ENCODE data around the gene RTF1. TPM values are rescaled to one million over a fixed set of nuclear protein-coding genes. Genes with fewer than 3 reads are reported as not detected.
"Not testable (repeated sequence)": the region's sequence is repeated elsewhere in the genome, so short reads cannot be mapped to it uniquely, and the experiment has no call there.

Gene RTF1
- total RNA-seq: 40.5 TPM

DNA sequence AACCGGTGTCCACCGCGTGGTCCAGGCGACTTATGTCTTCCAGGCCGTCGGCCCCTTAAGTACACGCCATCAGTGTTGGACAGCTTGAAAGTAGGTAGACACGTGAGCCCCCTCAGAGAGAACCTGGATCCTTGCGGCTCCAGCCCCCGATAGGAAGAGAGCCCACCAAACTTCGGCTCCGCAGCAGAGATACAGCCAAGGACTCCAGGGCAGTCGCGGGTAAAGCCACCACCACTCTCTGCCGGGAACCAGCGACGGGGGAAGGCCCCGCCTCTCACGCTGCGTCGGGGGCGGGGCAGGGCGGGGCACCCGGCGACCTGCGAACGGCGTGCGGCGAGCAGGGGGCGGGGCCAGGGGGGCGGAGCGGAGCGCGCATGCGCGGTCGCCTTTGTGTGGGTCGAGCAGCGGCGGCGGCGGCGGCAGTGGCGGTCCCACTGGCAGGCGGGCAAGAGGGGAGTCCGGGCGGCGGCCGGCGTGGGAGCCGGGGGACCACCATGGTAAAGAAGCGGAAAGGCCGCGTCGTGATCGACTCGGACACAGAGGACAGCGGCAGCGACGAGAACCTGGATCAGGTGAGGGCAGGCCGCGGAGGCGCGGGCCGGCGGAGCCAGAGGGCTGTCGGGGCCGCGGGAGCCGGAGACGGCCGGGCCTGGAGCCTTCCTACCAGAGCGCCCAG is at the start of gene RTF1:
RTF1 (plus strand) TSS at position 354 of the 676 bp plus-strand sequence; CDS start at position 375, 21 bp downstream.
- H3K4me1 ChIP-seq (ENCODE audit: insufficient read depth, low read length): peaks cover 28% of the 10 kb centered on the region
- peak within 1 kb of the TSS; percentile 95 for H3K4me3 ChIP-seq (ENCODE audit: low read length)

DNA sequence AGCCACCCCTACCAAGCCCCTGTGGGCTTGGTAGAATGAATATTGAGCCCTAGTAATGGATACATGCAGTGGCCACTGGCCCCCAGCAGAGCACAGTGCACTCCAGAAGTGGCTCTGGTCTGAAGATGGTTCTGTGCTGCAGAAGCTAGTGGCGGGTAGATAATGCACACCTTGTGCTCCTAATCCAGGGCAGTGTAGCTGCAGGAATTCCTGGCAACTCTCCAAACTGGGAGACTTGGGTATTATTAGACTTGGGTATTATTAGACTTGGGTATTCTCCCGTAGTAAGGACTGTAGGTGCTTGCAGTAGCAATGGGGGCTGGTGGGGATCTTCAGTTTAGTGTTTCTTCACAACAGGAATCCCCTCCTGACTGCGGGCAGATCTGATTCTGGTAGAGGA is 49.5 kb upstream of the RTF1 start:
- Histone ChIP-seq H3K4me3 (ENCODE audit: low read length) (no peak overlapping the region), H3K27me3 (ENCODE audit: insufficient read depth, low read length) (no peaks in the 10 kb centered on the region)

More for the DNA sequence above, at the start of gene RTF1:
- H3K27me3 ChIP-seq (ENCODE audit: insufficient read depth, low read length): no peaks in the 10 kb centered on the region
- no peaks in the 10 kb centered on the region for H3K9me3 ChIP-seq (ENCODE audit: low read depth, low read length)

DNA sequence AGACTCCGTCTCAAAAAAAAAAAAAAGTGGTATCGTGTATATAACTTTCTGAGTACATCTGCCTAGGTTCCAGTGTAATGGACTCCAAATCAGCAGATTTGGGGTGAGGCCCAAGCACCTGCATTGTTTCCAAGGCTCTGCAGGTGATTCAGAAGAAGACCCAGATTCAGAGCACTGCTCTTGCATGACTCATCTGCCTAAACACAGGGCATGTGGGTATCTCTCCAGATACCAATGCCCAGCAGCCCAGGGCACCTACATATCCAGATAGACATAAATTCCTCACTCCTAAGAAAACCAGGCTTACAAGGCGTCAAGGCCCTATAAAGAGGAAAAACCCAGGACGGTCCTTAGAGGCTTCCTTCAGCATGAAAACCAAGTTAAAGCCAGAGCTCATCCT is 38.9 kb upstream of the RTF1 start:
- Histone ChIP-seq H3K9me3 (ENCODE audit: low read depth, low read length) (no peaks in the 10 kb centered on the region), H3K4me1 (ENCODE audit: insufficient read depth, low read length) (peaks cover 9% of the 10 kb centered on the region), H3K4me3 (ENCODE audit: low read length) (no peak overlapping the region), H3K27me3 (ENCODE audit: insufficient read depth, low read length) (no peaks in the 10 kb centered on the region)

More for the DNA sequence above, 49.5 kb upstream of the RTF1 start:
- no peaks in the 10 kb centered on the region for H3K4me1 ChIP-seq (ENCODE audit: insufficient read depth, low read length)
- H3K9me3 ChIP-seq (ENCODE audit: low read depth, low read length): no peaks in the 10 kb centered on the region

DNA sequence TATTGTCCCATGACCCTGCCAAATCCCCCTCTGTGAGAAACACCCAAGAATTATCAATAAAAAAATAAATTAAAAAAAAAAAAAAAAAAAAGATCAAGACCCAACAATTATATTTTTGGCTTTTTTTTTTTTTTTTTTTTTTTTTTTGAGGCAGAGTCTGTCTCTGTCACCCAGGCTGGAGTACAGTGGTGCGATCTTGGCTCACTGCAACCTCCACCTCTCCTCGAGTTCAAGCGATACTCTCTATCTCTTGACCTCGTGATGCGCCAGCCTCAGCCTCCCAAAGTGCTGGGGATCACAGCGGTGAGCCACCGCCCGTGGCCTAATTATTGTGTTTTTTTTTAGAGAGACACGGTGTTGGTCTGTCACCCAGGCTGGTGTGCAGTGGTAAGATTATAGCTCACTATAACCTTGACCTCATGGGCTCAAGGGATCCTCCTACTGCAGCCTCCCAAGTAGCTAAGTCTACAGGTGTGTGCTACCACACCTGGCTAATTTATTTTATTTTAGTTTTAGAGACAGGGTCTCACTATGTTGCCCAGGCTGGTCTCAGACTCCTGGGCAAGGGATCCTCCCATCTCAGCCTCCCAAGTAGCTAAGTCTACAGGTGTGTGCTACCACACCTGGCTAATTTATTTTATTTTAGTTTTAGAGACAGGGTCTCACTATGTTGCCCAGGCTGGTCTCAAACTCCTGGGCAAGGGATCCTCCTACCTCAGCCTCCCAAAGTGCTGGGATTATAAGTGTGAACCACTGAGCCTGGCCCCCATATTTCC is 32.7 kb upstream of the RTF1 start:
- not testable (repeated sequence) for H3K9me3 ChIP-seq (ENCODE audit: low read depth, low read length); H3K4me1 ChIP-seq (ENCODE audit: insufficient read depth, low read length); H3K4me3 ChIP-seq (ENCODE audit: low read length); H3K27me3 ChIP-seq (ENCODE audit: insufficient read depth, low read length)

DNA sequence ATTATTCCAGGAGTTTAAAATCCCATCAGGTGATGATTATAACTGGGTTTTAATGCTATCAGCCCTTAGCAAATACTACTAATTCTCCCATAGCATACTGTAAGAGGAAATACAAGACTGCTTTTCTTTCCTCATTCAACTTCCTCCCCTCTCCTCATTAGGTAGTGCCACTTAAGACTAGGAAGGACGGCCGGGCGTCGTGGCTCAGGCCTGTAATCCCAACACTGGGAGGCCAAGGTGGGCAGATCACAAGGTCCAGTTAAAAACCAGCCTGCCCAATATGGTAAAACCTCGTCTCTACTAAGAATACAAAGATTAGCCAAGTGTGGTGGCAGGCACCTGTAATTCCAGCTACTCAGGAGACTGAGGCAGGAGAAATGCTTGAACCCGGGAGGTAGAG is 29.2 kb upstream of the RTF1 start:
- Histone ChIP-seq H3K4me3 (ENCODE audit: low read length) (no peak overlapping the region), H3K9me3 (ENCODE audit: low read depth, low read length) (no peaks in the 10 kb centered on the region), H3K27me3 (ENCODE audit: insufficient read depth, low read length) (no peaks in the 10 kb centered on the region), H3K4me1 (ENCODE audit: insufficient read depth, low read length) (peaks cover 4% of the 10 kb centered on the region)

DNA sequence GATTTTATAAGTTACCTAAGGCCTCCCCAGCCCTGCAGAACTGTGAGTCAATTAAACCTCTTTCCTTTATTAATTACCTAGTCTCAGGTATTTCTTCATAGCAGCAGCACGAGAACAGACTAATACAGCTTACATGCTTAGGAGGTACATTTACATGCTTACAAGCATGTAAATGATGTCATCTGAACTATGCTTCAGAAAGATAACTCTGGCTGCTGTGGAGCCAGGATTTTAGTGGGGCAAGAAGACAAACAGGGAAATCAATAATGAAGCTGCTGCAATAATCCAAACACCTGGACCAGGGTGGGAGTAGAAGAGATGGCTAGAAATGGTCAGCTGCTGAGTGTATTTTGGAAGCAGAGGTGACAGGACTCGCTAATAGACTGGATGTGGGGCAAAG is 24.2 kb upstream of the RTF1 start:
- Histone ChIP-seq H3K4me1 (ENCODE audit: insufficient read depth, low read length) (peaks cover 14% of the 10 kb centered on the region), H3K4me3 (ENCODE audit: low read length) (no peak overlapping the region), H3K27me3 (ENCODE audit: insufficient read depth, low read length) (no peaks in the 10 kb centered on the region), H3K9me3 (ENCODE audit: low read depth, low read length) (no peaks in the 10 kb centered on the region)

DNA sequence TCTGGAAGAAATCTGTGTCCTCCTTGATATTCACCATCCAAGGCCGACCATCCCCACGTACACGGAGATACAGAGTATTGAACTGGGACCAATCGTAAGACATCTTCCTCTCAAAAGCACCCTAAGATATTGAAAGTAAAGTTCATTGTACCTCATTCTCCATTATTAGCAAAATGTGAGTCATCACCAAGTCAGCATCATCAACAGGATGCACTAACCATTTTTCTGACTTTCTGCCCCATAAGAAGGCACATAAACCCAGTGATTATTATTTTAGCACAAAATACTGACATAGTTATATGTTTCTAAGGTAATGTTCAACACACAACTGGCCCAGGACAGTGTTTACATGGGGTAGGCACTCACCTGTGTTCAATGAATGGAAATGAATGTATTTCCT is 22.0 kb upstream of the RTF1 start:
- Histone ChIP-seq H3K4me1 (ENCODE audit: insufficient read depth, low read length) (peaks cover 11% of the 10 kb centered on the region), H3K27me3 (ENCODE audit: insufficient read depth, low read length) (no peaks in the 10 kb centered on the region), H3K9me3 (ENCODE audit: low read depth, low read length) (no peaks in the 10 kb centered on the region), H3K4me3 (ENCODE audit: low read length) (no peak overlapping the region)

DNA sequence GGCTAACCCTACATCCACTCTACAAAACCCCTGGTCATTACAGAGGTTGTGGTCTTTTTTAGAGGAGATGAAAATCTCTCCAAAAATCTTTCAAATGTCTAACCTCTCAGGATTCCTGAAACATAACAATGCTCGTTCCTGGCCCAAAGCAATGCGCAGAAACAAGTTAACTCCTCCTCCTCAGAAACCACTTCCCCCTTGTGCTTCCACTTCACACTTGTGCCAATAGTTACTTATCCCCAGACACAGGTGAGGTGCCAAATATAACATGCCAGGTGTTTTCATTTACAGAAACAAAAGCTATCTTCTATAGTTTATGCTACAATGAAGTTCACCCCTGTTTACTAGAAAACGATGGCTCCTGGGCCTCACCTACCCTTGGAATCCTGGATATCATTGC is 20.8 kb upstream of the RTF1 start:
- Histone ChIP-seq H3K4me1 (ENCODE audit: insufficient read depth, low read length) (peaks cover 14% of the 10 kb centered on the region), H3K27me3 (ENCODE audit: insufficient read depth, low read length) (no peaks in the 10 kb centered on the region), H3K9me3 (ENCODE audit: low read depth, low read length) (no peaks in the 10 kb centered on the region), H3K4me3 (ENCODE audit: low read length) (no peak overlapping the region)

DNA sequence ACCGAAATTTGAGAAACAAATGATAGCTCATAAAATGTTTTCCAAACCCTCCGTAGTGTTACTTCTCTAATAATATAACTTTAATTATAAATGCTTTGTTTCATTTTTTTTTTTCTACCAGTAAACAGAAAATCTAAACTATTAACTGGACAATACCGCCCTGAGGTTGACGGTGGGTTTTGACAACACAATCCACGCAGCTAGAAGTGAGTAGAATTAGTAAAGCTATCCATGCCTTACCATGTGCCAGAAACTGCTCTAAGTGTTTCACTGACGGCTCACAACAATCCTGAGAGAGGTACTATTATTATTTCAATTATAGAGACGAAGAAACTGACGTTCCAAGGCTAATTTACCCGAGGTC is 15.0 kb upstream of the RTF1 start:
- peak overlapping the region; percentile 70 for H3K4me3 ChIP-seq (ENCODE audit: low read length)

DNA sequence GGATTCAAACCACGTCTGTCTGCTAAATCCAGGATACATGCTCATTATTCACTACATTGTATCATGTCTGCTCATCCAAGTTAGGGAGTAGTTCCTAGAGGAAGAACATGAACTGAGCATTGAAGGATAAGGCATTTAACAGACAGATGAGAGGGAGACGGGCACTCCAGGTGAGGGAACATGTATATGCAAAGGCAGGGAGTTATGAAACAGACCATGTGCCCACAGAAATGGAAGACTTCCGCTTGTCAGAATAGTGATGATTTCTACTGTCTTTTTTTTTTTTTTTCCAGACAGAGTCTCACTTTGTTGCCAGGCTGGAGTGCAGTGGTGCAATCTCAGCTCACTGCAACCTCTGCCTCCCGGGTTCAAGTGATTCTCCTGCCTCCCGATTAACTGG is 9.6 kb upstream of the RTF1 start:
- no peaks in the 10 kb centered on the region for H3K27me3 ChIP-seq (ENCODE audit: insufficient read depth, low read length)
- H3K4me3 ChIP-seq (ENCODE audit: low read length): no peak overlapping the region
- H3K4me1 ChIP-seq (ENCODE audit: insufficient read depth, low read length): peaks cover 55% of the 10 kb centered on the region
- H3K9me3 ChIP-seq (ENCODE audit: low read depth, low read length): no peaks in the 10 kb centered on the region

More for the DNA sequence above, 15.0 kb upstream of the RTF1 start:
- Histone ChIP-seq H3K9me3 (ENCODE audit: low read depth, low read length) (no peaks in the 10 kb centered on the region), H3K4me1 (ENCODE audit: insufficient read depth, low read length) (peaks cover 30% of the 10 kb centered on the region), H3K27me3 (ENCODE audit: insufficient read depth, low read length) (no peaks in the 10 kb centered on the region)

DNA sequence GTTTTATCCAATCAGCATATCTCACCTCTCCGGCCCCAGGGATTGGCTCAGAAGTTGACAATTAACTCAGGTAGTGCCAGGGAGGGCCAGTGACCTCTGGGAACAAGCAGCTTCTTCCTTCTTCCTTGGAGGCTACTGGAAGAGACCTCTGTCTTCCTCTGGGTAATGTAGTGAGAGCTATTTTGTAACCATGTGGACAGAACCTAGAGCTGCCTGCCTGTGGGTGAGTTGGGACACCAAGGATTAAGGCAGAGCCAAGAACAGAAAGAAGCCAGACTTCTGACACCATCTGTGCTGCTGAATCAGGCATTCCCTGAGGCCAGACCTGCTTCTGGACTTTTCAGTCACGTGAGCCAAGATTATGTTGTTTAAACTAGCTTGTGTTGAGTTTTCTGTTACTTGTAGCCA is 8.7 kb upstream of the RTF1 start:
- peaks cover 51% of the 10 kb centered on the region for H3K4me1 ChIP-seq (ENCODE audit: insufficient read depth, low read length)

DNA sequence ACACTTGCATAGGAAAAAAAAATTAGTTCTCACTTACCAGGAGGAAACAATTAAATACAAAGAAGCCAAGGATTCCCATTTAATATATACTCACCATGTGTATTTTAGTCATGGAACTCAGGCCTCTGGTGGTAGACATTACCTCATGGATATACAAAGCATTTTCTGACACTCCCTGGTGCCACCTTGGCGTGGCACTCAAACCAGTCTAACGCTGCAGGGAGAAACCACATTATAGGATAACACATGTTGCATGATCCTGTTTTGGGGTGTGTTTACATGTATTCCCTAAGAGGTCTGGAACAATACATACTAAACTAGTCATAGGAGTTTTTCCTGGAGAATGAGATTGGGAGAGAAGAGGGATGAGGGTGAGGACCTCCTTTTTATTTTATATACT is 5.9 kb upstream of the RTF1 start:
- Histone ChIP-seq H3K9me3 (ENCODE audit: low read depth, low read length) (no peaks in the 10 kb centered on the region), H3K4me1 (ENCODE audit: insufficient read depth, low read length) (peaks cover 44% of the 10 kb centered on the region), H3K4me3 (ENCODE audit: low read length) (no peak overlapping the region), H3K27me3 (ENCODE audit: insufficient read depth, low read length) (no peaks in the 10 kb centered on the region)

More for the DNA sequence above, 8.7 kb upstream of the RTF1 start:
- Histone ChIP-seq H3K9me3 (ENCODE audit: low read depth, low read length) (no peaks in the 10 kb centered on the region), H3K27me3 (ENCODE audit: insufficient read depth, low read length) (no peaks in the 10 kb centered on the region), H3K4me3 (ENCODE audit: low read length) (no peak overlapping the region)

DNA sequence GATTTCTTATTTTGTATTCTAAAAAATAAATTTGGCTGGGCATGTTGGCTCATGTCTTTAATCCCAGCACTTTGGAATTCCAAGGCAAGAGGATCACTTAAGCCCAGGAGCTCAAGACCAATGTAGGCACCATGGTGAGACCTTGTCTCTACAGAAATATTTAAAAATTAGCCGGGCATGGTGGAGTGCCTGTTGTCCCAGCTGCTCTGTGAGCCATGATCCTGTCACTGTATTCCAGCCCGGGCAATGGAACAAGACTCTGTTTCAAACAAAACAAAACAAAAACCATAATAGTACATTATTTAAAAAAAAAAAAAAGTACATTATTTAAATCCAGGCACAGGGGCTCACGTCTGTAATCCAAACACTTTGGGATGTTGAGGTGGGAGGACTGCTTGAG is 5.5 kb upstream of the RTF1 start:
- H3K4me3 ChIP-seq (ENCODE audit: low read length): no peak overlapping the region
- H3K9me3 ChIP-seq (ENCODE audit: low read depth, low read length): no peaks in the 10 kb centered on the region
- peaks cover 48% of the 10 kb centered on the region for H3K4me1 ChIP-seq (ENCODE audit: insufficient read depth, low read length)
- H3K27me3 ChIP-seq (ENCODE audit: insufficient read depth, low read length): no peaks in the 10 kb centered on the region

DNA sequence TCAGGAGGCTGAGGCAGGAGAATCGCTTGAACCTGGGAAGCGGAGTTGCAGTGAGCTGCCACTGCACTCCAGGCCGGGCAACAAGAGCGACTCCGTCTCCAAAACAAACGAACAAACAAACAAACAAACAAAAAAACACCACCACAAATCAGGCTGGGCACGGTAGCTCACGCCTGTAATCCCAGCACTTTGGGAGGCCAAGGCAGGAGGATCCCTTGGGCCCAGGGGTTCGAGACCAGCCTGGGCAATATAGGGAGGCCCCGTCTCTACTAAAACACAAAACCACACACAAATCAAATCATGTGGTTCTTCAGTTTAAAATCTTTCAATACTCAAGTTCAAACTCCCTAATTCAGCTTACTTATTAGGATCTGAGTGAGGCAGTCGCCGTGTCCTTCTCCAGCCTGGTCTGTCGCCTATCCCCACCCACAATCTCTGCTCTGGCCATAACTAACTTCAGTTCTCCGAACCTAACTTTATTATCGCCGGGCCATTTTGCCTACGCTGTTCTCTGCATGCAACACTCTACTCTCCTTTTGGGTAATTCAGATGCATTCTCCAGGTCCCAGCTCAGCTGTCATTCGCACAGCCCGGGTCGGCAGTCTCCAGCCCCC is 660 bp upstream of the RTF1 start:
- Histone ChIP-seq H3K9me3 (ENCODE audit: low read depth, low read length) (no peaks in the 10 kb centered on the region), H3K27me3 (ENCODE audit: insufficient read depth, low read length) (no peaks in the 10 kb centered on the region), H3K4me1 (ENCODE audit: insufficient read depth, low read length) (peaks cover 28% of the 10 kb centered on the region), H3K4me3 (ENCODE audit: low read length) (peak overlapping the region; percentile 95)

DNA sequence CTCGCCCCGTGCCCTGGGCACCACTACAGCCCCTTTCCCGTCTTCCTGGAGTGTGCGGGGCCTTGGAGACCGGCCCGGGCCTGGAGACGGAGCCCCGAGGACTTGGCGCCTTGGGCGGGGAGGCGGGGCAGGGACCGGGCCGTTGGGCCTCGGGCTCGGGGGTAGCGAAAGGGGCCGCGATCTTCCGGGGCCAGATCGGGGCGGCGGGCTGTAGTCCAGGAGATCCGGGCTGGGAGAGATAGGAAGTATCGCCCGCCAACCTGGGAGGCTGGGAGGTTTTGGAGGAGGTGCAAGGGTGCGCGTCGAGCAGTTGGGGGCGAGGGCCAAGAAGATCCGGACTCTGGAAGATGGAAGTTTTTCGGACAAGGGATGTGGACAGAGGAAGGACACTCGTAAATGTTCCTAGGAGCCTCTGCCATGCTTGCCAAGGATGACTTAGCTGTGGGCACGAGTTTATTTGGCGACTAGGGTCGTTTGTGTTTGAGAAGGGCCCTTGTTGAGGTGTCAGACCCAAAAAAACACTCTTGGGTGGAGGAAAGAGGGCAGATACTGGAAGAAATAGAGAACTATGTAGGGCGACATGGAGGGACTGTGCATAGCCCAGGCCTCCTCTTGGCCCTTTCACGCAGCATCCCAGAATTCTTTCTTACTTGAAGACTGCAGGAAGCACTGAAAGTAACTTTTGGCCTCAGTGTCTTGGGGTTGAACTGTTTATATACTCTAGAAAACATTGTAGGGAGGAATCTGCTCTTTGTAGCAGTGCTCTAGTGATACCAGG is 712 bp downstream of the RTF1 start:
- Histone ChIP-seq H3K9me3 (ENCODE audit: low read depth, low read length) (no peaks in the 10 kb centered on the region), H3K4me3 (ENCODE audit: low read length) (peak overlapping the region; percentile 95), H3K4me1 (ENCODE audit: insufficient read depth, low read length) (peaks cover 28% of the 10 kb centered on the region), H3K27me3 (ENCODE audit: insufficient read depth, low read length) (no peaks in the 10 kb centered on the region)
